ENCODE results near the gene MLPH. TPM values are rescaled to one million over a fixed set of nuclear protein-coding genes. Genes with fewer than 3 reads are reported as not detected.

MLPH gene
- total and polyA plus RNA-seq, 2 of the 4 experiments (the other 2 are of a cell fraction): 13.8 to 21.6 TPM

GRCh38 chr2:237565974-237566373 lies 78.9 kb downstream of the MLPH start:
- Histone ChIP-seq H3K27me3 (ENCODE audit: control insufficient read depth, insufficient read depth, low read length) (peaks cover 2% of the 10 kb centered on the region; the same call in 1 of the 2 replicates), H4K8ac (ENCODE audit: low read depth in 2 of 2, low read length in 2 of 2) (no peak overlapping the region), H4K91ac (ENCODE audit: insufficient read depth, low read depth, low read length) (no peak overlapping the region), H2BK5ac (ENCODE audit: low read depth, low read length, poor library complexity, severe bottlenecking) (peak overlapping the region; percentile 60), H3K36me3 (ENCODE audit: control insufficient read depth, insufficient read depth, low read length) (no peaks in the 10 kb centered on the region), H3K18ac (ENCODE audit: low read depth, low read length) (no peak overlapping the region), H3K4me2 (ENCODE audit: low read depth, low read length) (no peak overlapping the region), H3K23ac (ENCODE audit: low read depth, low read length) (no peak overlapping the region), H3K79me1 (ENCODE audit: low read depth in 1 of 2, low read length in 2 of 2) (no peaks in the 10 kb centered on the region), H3K4ac (ENCODE audit: low read depth, low read length) (no peak overlapping the region), H2AK9ac (replicated peaks; ENCODE audit: low read depth, low read length, poor library complexity) (no peak overlapping the region), H3K4me1 (ENCODE audit: control insufficient read depth, insufficient read depth, low read length) (no peaks in the 10 kb centered on the region), H3K27ac (ENCODE audit: insufficient read depth, low read length) (no peak overlapping the region), H3K56ac (ENCODE audit: extremely low read depth, insufficient read depth, low read length) (no peak overlapping the region), H4K5ac (ENCODE audit: low read depth, low read length) (no peak overlapping the region), H3K4me3 (ENCODE audit: insufficient read depth, low read depth, low read length) (no peak overlapping the region), H3K9me1 (ENCODE audit: insufficient read depth, low read length) (0 out of 2 replicates have a peak, but pooled peaks cover 3% of the 10 kb centered on the region), H2AK5ac (ENCODE audit: low read depth, low read length) (no peak overlapping the region), H2BK15ac (ENCODE audit: low read depth, low read length) (no peak overlapping the region), H3K9me3 (ENCODE audit: control insufficient read depth, insufficient read depth, low read length) (no peaks in the 10 kb centered on the region; the same call in 1 of the 2 replicates), H2AFZ (replicated peaks; ENCODE audit: low read length, poor library complexity) (no peak overlapping the region), H2BK20ac (ENCODE audit: low read depth, low read length) (no peak overlapping the region), H4K20me1 (ENCODE audit: insufficient read depth, low read length) (no peaks in the 10 kb centered on the region), H2BK120ac (ENCODE audit: low read depth, low read length) (no peak overlapping the region), H3K9ac (ENCODE audit: low read depth, low read length) (no peak overlapping the region), H3K14ac (replicated peaks; ENCODE audit: low read depth, low read length) (no peak overlapping the region)
- 88% methylated on average over 1 of the region's 1 CpG; no CpG with 5 or more reads in 1 of the 2 experiments for WGBS, 2 experiments (ENCODE audit: extremely low coverage in 2 of 2, insufficient read length in 1 of 2)
- CTCF ChIA-PET: no interaction called here
- in situ Hi-C loops (cut with MboI; ENCODE audit: low sequenced_read_pairs) (loop anchor here (25.0 kb wide), 2 partner anchors 1054 to 1229 kb away; a partner anchor contains a TSS), intact Hi-C loops (cut with micrococcal nuclease) (no loop called here), dilution Hi-C loops (cut with HindIII; ENCODE audit: low sequenced_read_pairs, unreplicated experiment) (no loop called here)
- TF ChIP-seq CTCF (conservative IDR thresholded peaks at IDR 0.05; ENCODE audit: low read depth, low read length) (no peak), RFX5 (IDR thresholded peaks at IDR 0.05; ENCODE audit: low read depth, low read length) (no peak), CEBPB (IDR thresholded peaks at IDR 0.05; ENCODE audit: low read depth, low read length) (no peak), BHLHE40 (IDR thresholded peaks at IDR 0.05; ENCODE audit: low read depth, low read length) (no peak), MAFK (IDR thresholded peaks at IDR 0.05; ENCODE audit: low read depth, low read length) (no peak), NFE2L2 (IDR thresholded peaks at IDR 0.05; ENCODE audit: low read depth, low read length) (no peak), CHD1 (IDR thresholded peaks at IDR 0.05; ENCODE audit: low read depth, low read length) (no peak), RCOR1 (IDR thresholded peaks at IDR 0.05; ENCODE audit: insufficient replicate concordance, low read length) (no peak), FOS (IDR thresholded peaks at IDR 0.05; ENCODE audit: low read depth, low read length) (no peak)
- no peak for ATAC-seq (ENCODE audit: low read depth)
- no peak for DNase-seq
- POLR2A ChIA-PET (ENCODE audit: unreplicated experiment): no interaction called here
- BruUV-seq (replicated peaks): no TSS peak

Measured in IMR-90 (cell line).